SK-N-SH (cell line): ENCODE measurements around the gene SNRNP200.

Source experiments
- ELF1 ChIP-seq: IDR thresholded peaks from 2 replicates; pipeline ENCODE4 v1.4.0; 2012
- EP300 ChIP-seq, 2 experiments: IDR thresholded peaks; 2 replicates each; pipeline versions ENCODE4 v1.4.0 to v1.6.1; 2012; ENCODE audit warnings: borderline replicate concordance in 1 of 2, low read depth in 1 of 2, low read length in 1 of 2
- GABPA ChIP-seq: IDR thresholded peaks from 2 replicates; pipeline ENCODE4 v1.4.0; 2012; ENCODE audit warnings: low read depth, mild to moderate bottlenecking
- JUND ChIP-seq: IDR thresholded peaks from 2 replicates; pipeline ENCODE4 v1.4.0; 2012
- RCOR1 ChIP-seq: fragments of 150-350 bp; IDR thresholded peaks from 2 replicates; pipeline ENCODE4 v1.6.1; 2017; ENCODE audit warnings: antibody characterized with exemption, low read length
- REST ChIP-seq: IDR thresholded peaks from 2 replicates; pipeline ENCODE4 v1.6.1; 2012; ENCODE audit warnings: mild to moderate bottlenecking, low read depth, low read length, moderate library complexity
- RFX5 ChIP-seq: IDR thresholded peaks from 2 replicates; pipeline ENCODE4 v1.6.1; 2012; ENCODE audit warnings: mild to moderate bottlenecking, improper control_type of control experiment, low read length
- SIN3A ChIP-seq: IDR thresholded peaks from 2 replicates; pipeline ENCODE4 v1.6.1; 2012; ENCODE audit warnings: low read depth, mild to moderate bottlenecking, low read length, moderate library complexity, borderline replicate concordance
- TAF1 ChIP-seq: IDR thresholded peaks from 2 replicates; pipeline ENCODE4 v1.6.1; 2012; ENCODE audit warnings: low read depth, mild to moderate bottlenecking, low read length, moderate library complexity, borderline replicate concordance
- TCF12 ChIP-seq: IDR thresholded peaks from 2 replicates; pipeline ENCODE4 v1.4.0; 2012
- YY1 ChIP-seq: IDR thresholded peaks from 2 replicates; pipeline ENCODE4 v1.4.0; 2012; ENCODE audit warnings: low read depth, mild to moderate bottlenecking
- TF ChIP-seq, protein P1 (sequence below): fragments of 200-600 bp; sonication (generic); IDR thresholded peaks from 2 replicates; pipeline ENCODE4 v1.6.1; 2017; ENCODE audit warnings: antibody characterized with exemption, mild to moderate bottlenecking, moderate library complexity

- TF ChIP-seq, protein P1, sequence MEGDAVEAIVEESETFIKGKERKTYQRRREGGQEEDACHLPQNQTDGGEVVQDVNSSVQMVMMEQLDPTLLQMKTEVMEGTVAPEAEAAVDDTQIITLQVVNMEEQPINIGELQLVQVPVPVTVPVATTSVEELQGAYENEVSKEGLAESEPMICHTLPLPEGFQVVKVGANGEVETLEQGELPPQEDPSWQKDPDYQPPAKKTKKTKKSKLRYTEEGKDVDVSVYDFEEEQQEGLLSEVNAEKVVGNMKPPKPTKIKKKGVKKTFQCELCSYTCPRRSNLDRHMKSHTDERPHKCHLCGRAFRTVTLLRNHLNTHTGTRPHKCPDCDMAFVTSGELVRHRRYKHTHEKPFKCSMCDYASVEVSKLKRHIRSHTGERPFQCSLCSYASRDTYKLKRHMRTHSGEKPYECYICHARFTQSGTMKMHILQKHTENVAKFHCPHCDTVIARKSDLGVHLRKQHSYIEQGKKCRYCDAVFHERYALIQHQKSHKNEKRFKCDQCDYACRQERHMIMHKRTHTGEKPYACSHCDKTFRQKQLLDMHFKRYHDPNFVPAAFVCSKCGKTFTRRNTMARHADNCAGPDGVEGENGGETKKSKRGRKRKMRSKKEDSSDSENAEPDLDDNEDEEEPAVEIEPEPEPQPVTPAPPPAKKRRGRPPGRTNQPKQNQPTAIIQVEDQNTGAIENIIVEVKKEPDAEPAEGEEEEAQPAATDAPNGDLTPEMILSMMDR: no peak
- TF ChIP-seq SIN3A (no peak), ELF1 (no peak), YY1 (no peak), RCOR1 (no peak), EP300 (IDR thresholded peaks at IDR 0.05; ENCODE audit: borderline replicate concordance in 1 of 2, low read depth in 1 of 2, low read length in 1 of 2) (no peak), TAF1 (no peak), REST (no peak), TCF12 (no peak), JUND (no peak), RFX5 (no peak), GABPA (no peak)
Measured at GRCh38 chr2:96336873-96337272, 31.5 kb upstream of the SNRNP200 start.
